Measurements from ENCODE around the gene TAS2R60.

Gene TAS2R60

DNA sequence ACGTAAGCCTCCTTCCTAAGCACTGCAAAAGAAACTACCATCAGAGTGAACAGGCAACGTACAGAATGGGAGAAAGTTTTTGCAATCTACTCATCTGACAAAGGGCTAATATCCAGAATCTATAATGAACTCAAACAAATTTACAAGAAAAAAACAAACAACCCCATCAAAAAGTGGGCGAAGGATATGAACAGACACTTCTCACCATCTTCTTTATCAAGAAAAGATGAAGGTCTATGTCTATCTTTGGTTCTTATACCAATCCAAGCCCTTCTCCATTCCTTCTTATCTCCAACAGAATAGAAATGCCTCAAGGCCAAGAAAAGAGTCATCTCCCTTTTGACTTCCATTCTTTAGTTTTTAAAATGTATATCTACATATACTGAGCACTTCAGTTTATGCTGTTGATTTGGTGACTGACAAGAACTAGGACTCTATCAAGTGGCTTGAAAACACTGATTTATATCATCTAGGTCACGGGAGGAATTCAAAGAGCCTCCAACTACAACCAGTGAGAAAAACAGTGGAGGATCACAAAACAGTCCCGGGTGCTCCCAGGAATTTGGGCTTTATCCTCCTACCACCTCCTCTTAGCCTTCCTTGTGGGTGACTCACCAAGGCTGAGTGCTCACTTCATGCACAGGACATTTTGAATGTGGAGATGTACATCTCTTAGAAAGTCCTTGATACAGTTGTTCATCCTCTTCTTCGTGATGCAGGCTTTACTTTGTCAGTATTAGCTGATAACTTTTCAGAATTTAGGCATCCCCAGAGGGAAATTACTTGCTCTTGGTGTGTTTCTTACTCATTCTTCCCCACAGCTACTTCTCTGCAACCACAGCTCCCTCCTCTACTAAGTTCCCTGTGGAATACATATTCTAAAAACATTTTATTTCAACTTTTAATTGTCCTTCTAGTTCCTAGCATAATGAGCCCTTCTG, 49.8 kb downstream of the TAS2R60 start:
- Mint-ChIP-seq H3K9me3 (no peaks in the 10 kb centered on the region), H3K27ac (peak overlapping the region; percentile 75), H3K27me3 (no peaks in the 10 kb centered on the region), H3K4me1 (ENCODE audit: low read depth) (peaks cover 37% of the 10 kb centered on the region), H3K4me3 (peak overlapping the region; percentile 6), H3K36me3 (ENCODE audit: low read depth) (peaks cover 7% of the 10 kb centered on the region)

DNA sequence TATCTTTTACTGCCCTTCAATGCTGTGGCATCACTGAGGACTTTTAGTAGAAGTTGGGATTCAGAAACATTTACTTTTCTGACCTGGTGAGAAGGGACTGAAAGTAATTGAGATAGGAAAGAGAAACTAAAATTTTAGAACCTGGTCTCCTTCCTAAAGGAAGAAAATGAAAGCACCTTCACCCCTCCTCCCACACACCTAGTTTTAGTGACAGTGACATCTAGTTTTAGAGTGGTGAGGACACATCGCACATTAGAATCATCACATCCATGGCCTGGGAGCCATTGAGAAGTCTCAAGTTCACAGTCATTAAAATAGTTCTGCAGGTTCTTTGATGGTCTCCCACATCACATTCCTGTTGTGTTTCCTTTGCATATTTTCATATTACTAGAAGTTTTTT, 50.5 kb downstream of the TAS2R60 start:
- Mint-ChIP-seq H3K9me3 (no peaks in the 10 kb centered on the region), H3K27me3 (no peaks in the 10 kb centered on the region), H3K36me3 (ENCODE audit: low read depth) (peaks cover 7% of the 10 kb centered on the region), H3K27ac (peak overlapping the region; percentile 75), H3K4me3 (peak overlapping the region; percentile 6), H3K4me1 (ENCODE audit: low read depth) (peaks cover 37% of the 10 kb centered on the region)

Measured in stimulated activated naive CD8-positive, alpha-beta T cell treated with anti-CD3 and anti-CD28 coated beads, Interleukin-15, Interleukin-2, amounts not matched to agents 100 ng/mL and 50 ng/mL, for 24 hours (primary cell).